Measurements from ENCODE around the gene ABCB1. TPM values are rescaled to one million over a fixed set of nuclear protein-coding genes. Genes with fewer than 3 reads are reported as not detected.

Gene ABCB1
- total RNA-seq, 4 donors from 2014 or later: 5.6 to 18.4 (median 8.2) TPM

- TF ChIP-seq CTCF (IDR thresholded peaks at IDR 0.05): peak in 3 of 4 experiments; percentile 26 to 44 (median 31)
- no peak for TF ChIP-seq EP300 (IDR thresholded peaks at IDR 0.05)
- H3K4me1 ChIP-seq: no peaks in the 10 kb centered on the region
- no peak overlapping the region for H3K4me3 ChIP-seq
- no peaks in the 10 kb centered on the region for H3K27me3 ChIP-seq
- 58 to 62% methylated on average over 1 to 3 of the region's 3 CpGs for WGBS, 2 donors (ENCODE audit: low coverage in 1 of 2)
- H3K9me3 ChIP-seq: no peaks in the 10 kb centered on the region
- H3K36me3 ChIP-seq: peaks cover 0 to 6% of the 10 kb centered on the region in 2 donors
- ATAC-seq: no peak
- no peak overlapping the region for H3K27ac ChIP-seq
These were observed 94.2 kb downstream of the ABCB1 start for GRCh38 chr7:87506246-87507180.

DNA sequence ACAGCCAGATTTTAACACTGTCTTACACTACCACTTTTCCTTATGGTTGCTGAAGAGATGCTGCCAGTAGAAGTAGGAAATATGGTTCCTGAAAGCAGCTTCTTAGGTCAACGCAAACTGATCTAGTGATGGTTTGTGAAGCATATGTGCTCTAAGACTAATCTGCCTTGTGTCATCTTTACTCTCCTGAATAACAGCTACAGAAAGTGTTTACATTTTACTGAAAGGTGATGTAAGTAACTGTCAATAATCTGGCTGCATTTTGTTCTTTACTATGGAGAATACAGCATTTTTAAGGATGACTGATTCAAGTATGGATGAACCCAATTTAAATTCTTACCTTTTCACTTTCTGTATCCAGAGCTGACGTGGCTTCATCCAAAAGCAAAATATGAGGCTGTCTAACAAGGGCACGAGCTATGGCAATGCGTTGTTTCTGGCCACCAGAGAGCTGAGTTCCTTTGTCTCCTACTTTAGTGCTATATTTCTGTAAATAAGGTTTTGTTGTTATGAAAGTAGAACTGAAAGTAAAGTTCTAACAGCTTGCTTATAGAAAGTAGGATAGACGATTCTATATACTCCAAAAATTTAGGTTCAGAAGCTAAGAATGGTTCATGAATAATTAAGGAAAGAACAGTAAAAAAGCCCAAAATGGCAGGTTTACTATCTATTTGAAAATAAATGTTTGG is 95.0 kb downstream of the ABCB1 start:
- no peaks in the 10 kb centered on the region for H3K9me3 ChIP-seq
- no peaks in the 10 kb centered on the region for H3K27me3 ChIP-seq
- H3K4me1 ChIP-seq: no peaks in the 10 kb centered on the region
- H3K36me3 ChIP-seq: peaks cover 0 to 6% of the 10 kb centered on the region in 2 donors
- H3K4me3 ChIP-seq: no peak overlapping the region
- WGBS, 2 donors (ENCODE audit: low coverage in 1 of 2): 71 to 84% methylated on average over 5 of the region's 5 CpGs
- TF ChIP-seq EP300 (IDR thresholded peaks at IDR 0.05) (no peak), POLR2AphosphoS5 (IDR thresholded peaks at IDR 0.05) (no peak), CTCF (IDR thresholded peaks at IDR 0.05) (no peak), POLR2A (IDR thresholded peaks at IDR 0.05) (no peak)
- ATAC-seq: no peak
- no peak overlapping the region for H3K27ac ChIP-seq

DNA sequence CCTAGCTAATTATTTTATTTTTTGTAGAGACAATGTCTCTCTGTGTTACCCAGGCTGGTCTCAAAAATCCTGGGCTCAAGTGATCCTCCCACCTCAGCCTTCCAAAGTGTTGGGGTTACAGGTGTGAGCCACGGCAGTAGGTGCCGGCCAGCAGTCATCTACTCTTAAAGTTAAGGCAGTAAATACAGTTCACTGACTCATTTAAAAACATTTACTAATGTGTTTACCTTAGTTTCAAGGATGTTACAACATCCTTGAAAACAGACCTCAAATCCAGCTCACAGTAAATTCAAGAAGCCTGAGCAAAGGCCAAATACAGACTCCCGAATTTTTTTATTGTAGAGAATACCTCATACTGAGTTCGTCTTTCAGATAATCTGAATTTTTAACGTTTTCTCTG is 95.6 kb downstream of the ABCB1 start:
- Histone ChIP-seq H3K9me3 (no peaks in the 10 kb centered on the region), H3K4me3 (no peak overlapping the region), H3K27ac (no peak overlapping the region), H3K27me3 (no peaks in the 10 kb centered on the region), H3K4me1 (no peaks in the 10 kb centered on the region), H3K36me3 (peaks cover 0 to 6% of the 10 kb centered on the region in 2 donors)
- ATAC-seq: no peak
- 77 to 79% methylated on average over 3 to 5 of the region's 5 CpGs for WGBS, 2 donors (ENCODE audit: low coverage in 1 of 2)
- TF ChIP-seq EP300 (IDR thresholded peaks at IDR 0.05) (no peak), POLR2AphosphoS5 (IDR thresholded peaks at IDR 0.05) (no peak), CTCF (IDR thresholded peaks at IDR 0.05) (no peak), POLR2A (IDR thresholded peaks at IDR 0.05) (no peak)

DNA sequence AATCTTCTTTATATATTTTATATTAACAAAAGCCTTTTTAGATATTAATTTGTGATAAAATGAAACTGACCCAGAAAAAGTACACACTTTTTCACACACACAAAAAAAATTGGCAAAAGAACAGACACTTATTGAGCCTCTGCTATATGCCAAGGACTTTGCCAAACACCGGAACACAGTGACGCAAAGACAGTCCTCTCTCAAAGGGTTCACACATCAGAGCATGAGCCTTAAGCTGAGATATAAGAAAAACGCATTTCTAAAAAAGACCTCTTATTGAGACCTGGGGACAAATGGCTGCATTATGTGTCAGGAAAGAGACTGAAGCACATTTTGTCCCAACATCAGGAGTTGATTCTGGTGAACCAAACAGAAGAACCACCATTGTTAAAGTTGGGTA is 101.2 kb downstream of the ABCB1 start:
- Histone ChIP-seq H3K27ac (no peak overlapping the region), H3K27me3 (no peaks in the 10 kb centered on the region), H3K36me3 (no peaks in the 10 kb centered on the region), H3K4me1 (no peaks in the 10 kb centered on the region), H3K9me3 (no peaks in the 10 kb centered on the region), H3K4me3 (no peak overlapping the region)
- TF ChIP-seq POLR2AphosphoS5 (IDR thresholded peaks at IDR 0.05) (no peak), CTCF (IDR thresholded peaks at IDR 0.05) (no peak), POLR2A (IDR thresholded peaks at IDR 0.05) (no peak), EP300 (IDR thresholded peaks at IDR 0.05) (no peak)
- 73 to 88% methylated on average over 3 of the region's 3 CpGs for WGBS, 2 donors (ENCODE audit: low coverage in 1 of 2)
- ATAC-seq: no peak
